Effector memory CD4-positive, alpha-beta T cell (primary cell): Measurements from ENCODE around the gene TUBA8.
"Not testable (repeated sequence)": the region's sequence is repeated elsewhere in the genome, so short reads cannot be mapped to it uniquely, and the experiment has no call there.

ENCODE experiments used
- DNase-seq, 3 donors: peaks; one replicate each; pipeline ENCODE4 v3.0.0-alpha.2; 2020
- H3K27ac ChIP-seq: 2 replicates; pipeline ENCODE4 v1.7.0; 2013; ENCODE audit warnings: mild to moderate bottlenecking, low read length, moderate library complexity; ENCODE audit not compliant: insufficient read depth, poor library complexity, severe bottlenecking
- H3K27me3 ChIP-seq: replicated peaks from 2 replicates; pipeline ENCODE4 v1.7.0; 2013; ENCODE audit warnings: mild to moderate bottlenecking, low read length; ENCODE audit not compliant: insufficient read depth, control insufficient read depth, poor library complexity, severe bottlenecking
- H3K36me3 ChIP-seq: 2 replicates; pipeline ENCODE4 v1.7.0; 2013; ENCODE audit warnings: mild to moderate bottlenecking, low read length, moderate library complexity; ENCODE audit not compliant: control insufficient read depth, insufficient read depth
- H3K4me1 ChIP-seq: 2 replicates; pipeline ENCODE4 v1.7.0; 2013; ENCODE audit warnings: low read length, mild to moderate bottlenecking; ENCODE audit not compliant: control insufficient read depth, insufficient read depth, poor library complexity, severe bottlenecking
- H3K4me3 ChIP-seq: 2 replicates; pipeline ENCODE4 v1.7.0; 2013; ENCODE audit warnings: low read length, low read depth, mild to moderate bottlenecking; ENCODE audit not compliant: insufficient read depth, poor library complexity, severe bottlenecking
- H3K9me3 ChIP-seq: 2 replicates; pipeline ENCODE4 v1.7.0; 2013; ENCODE audit warnings: mild to moderate bottlenecking, low read length, moderate library complexity; ENCODE audit not compliant: control insufficient read depth

Gene TUBA8

DNA sequence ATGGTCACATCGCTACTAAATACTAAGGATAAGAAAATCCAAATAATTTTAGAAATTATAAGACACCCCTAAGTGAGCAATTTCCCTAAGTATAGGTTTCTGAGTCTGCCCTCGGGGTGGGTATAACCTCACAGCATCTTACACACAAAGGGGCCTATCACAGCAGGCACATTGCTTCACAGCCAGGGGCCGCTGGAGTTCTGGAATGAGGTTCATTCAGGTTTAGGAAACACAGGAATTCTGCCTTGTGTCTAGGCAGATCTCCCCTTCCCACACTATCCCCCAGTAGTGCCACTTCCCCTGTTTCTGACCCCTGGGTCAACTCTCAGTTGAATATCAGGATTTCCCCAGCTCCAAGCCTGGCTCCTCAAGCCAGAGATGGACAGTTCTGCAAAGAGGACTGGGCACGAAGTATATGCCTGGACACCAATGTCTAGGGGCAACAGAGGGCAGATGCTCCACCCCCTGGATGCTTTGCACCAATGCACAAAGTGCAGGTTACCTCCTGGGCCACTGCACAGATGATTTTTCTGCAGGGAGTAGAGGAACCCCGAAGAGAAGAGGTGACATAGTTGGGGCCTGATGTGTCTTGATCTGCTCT lies 11.4 kb downstream of the TUBA8 start:
- DNase-seq, result no peak
- Histone ChIP-seq H3K4me3 (no peak overlapping the region), H3K36me3 (no peaks in the 10 kb centered on the region), H3K27ac (no peak overlapping the region), H3K9me3 (no peaks in the 10 kb centered on the region), H3K4me1 (no peaks in the 10 kb centered on the region), H3K27me3 (no peaks in the 10 kb centered on the region)

DNA sequence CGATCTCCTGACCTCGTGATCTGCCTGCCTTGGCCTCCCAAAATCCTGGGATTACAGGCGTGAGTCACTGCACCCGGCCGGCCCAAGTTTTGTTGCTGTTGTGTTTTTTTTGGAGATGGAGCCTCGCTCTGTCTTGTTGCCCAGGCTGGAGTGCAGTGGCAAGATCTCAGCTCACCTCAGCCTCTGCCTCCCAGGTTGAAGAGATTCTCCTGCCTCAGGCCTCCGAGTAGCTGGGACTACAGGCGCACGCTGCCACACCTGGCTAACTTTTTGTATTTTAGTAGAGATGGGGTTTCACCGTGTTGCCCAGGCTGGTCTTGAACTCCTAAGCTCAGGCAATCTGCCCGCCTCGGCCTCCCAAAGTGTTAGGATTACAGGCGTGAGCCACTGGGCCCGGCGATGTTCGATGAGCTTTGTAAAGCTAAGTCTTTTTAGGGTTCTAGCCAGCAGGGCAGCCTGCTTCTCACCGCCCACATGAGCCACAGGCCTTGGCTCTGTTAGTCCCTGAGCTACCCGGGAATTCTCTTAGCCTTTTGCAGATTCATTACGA lies 12.9 kb downstream of the TUBA8 start:
- H3K4me3 ChIP-seq, H3K27me3 ChIP-seq, H3K9me3 ChIP-seq, H3K36me3 ChIP-seq, DNase-seq, H3K4me1 ChIP-seq, H3K27ac ChIP-seq: not testable (repeated sequence)

DNA sequence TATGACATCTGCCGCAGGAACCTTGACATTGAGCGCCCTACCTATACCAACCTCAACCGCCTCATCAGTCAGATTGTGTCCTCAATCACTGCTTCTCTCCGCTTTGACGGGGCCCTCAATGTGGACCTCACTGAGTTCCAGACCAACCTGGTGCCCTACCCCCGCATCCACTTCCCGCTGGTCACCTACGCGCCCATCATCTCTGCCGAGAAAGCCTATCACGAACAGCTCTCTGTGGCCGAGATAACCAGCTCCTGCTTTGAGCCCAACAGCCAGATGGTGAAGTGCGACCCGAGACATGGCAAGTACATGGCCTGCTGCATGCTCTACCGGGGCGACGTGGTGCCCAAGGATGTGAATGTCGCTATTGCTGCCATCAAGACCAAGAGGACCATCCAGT lies 16.0 kb downstream of the TUBA8 start:
- no peak overlapping the region for H3K27ac ChIP-seq
- H3K4me1 ChIP-seq, result no peaks in the 10 kb centered on the region
- no peaks in the 10 kb centered on the region for H3K27me3 ChIP-seq
- no peak for DNase-seq
- H3K9me3 ChIP-seq, result no peaks in the 10 kb centered on the region
- no peak overlapping the region for H3K4me3 ChIP-seq
- no peaks in the 10 kb centered on the region for H3K36me3 ChIP-seq

DNA sequence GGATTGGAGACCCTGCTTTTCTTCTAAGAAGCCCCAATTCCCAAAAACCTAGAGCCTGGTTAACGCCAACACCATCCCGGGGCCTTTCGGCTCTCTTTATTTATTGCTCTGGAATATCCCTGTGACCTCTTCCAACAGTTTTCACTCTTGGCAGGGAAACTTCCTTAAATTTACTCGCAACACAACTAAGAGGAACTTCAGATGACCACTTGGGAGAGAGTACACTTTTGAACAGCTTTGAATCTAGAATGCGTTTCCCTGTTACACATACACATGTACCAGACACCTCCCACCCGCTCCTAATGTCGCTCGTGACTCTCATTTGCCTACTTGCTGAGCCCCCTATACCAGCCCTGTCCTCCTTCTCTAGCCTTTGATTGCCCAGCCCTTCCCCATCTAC lies 19.4 kb downstream of the TUBA8 start:
- no peaks in the 10 kb centered on the region for H3K36me3 ChIP-seq
- no peak for DNase-seq
- no peaks in the 10 kb centered on the region for H3K9me3 ChIP-seq
- H3K4me1 ChIP-seq, result no peaks in the 10 kb centered on the region
- no peaks in the 10 kb centered on the region for H3K27me3 ChIP-seq
- no peak overlapping the region for H3K27ac ChIP-seq
- no peak overlapping the region for H3K4me3 ChIP-seq

DNA sequence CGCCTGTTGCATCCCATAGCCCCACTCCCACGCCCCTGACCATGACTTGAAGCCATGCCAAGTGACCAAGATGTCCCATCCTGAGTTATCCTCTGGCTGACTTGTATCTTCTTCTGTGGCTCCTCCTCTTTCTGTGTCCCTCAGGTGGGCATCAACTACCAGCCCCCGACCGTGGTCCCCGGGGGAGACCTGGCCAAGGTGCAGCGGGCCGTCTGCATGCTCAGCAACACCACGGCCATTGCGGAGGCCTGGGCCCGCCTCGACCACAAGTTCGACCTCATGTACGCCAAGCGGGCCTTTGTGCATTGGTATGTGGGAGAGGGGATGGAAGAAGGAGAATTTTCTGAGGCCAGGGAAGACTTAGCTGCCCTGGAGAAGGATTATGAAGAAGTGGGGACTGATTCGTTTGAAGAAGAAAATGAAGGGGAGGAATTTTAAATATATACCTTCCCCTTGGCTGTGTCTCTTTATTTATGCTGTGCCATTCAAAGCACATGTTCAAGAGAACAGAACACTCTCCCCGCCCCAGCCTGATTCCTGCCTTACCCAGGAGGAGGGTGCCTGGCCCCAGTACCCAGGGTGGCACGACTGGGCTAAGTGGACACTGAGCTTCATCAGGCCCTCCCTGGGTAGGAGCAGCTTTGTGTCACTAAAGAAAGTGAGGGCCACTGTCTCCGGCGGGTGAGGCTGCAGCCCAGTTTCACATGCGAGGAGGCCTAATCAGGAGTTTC lies 20.3 kb downstream of the TUBA8 start:
- no peaks in the 10 kb centered on the region for H3K27me3 ChIP-seq
- no peaks in the 10 kb centered on the region for H3K9me3 ChIP-seq
- no peaks in the 10 kb centered on the region for H3K36me3 ChIP-seq
- H3K4me1 ChIP-seq, result no peaks in the 10 kb centered on the region
- no peak for DNase-seq
- H3K27ac ChIP-seq, result no peak overlapping the region
- no peak overlapping the region for H3K4me3 ChIP-seq

- Histone ChIP-seq H3K27ac (no peak overlapping the region), H3K27me3 (no peaks in the 10 kb centered on the region), H3K9me3 (no peaks in the 10 kb centered on the region), H3K4me3 (no peak overlapping the region), H3K4me1 (no peaks in the 10 kb centered on the region), H3K36me3 (no peaks in the 10 kb centered on the region)
- no peak for DNase-seq
These were observed 22.8 kb downstream of the TUBA8 start for GRCh38 chr22:18133452-18133851.

DNA sequence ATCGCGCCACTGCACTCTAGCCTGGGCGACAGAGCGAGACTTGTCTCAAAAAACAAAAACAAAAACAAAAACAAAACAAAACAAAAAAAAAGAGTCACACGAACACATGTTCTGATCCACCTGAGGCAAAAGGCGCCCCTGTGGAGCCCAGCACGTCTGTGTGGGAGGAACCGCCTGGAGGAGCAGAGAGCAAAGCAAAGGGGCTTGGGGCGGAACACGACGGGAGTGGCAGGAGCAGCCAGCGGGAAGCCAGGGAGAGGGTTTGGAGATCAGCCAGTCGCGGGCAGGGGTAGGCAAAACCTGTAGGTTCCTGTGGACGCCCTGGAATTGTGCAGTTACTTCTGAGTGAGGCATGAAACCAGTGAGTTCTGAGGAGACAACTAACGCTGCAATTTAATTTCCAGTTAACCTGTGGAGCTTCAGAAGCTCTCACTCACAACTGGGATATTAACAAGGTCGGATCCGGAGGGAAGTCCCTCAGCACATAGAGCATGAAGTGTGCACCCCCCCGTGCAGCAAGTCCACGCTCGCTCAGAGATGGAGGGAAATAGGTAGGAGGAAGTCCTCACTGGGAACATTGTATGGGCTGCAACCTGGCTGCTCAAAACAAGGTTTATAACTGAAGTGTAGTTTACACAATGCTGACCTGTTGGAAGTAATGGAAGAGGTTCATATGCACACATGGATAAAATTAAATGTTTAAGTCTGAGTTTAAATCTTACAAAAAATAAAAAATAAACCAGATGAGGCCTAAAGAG lies 26.1 kb downstream of the TUBA8 start:
- no peak for DNase-seq
- Histone ChIP-seq H3K36me3 (no peaks in the 10 kb centered on the region), H3K27me3 (no peaks in the 10 kb centered on the region), H3K4me3 (no peak overlapping the region), H3K4me1 (no peaks in the 10 kb centered on the region), H3K27ac (no peak overlapping the region), H3K9me3 (no peaks in the 10 kb centered on the region)

DNA sequence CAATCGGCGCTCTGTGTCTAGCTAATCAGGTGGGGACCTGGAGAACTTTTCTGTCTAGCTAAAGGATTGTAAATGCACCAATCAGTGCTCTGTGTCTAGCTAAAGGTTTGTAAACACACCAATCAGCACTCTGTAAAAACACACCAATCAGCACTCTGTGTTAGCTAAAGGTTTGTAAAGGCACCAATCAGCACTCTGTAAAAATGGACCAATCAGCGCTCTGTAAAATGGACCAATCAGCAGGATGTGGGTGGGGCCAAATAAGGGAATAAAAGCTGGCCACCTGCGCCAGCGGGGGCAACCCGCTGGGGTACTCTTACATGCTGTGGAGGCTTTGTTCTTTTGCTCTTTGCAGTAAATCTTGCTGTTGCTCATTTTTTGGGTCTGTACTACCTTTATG lies 30.4 kb downstream of the TUBA8 start:
- H3K4me3 ChIP-seq, H3K9me3 ChIP-seq, H3K27ac ChIP-seq, DNase-seq, H3K36me3 ChIP-seq, H3K27me3 ChIP-seq, H3K4me1 ChIP-seq: not testable (repeated sequence)

DNA sequence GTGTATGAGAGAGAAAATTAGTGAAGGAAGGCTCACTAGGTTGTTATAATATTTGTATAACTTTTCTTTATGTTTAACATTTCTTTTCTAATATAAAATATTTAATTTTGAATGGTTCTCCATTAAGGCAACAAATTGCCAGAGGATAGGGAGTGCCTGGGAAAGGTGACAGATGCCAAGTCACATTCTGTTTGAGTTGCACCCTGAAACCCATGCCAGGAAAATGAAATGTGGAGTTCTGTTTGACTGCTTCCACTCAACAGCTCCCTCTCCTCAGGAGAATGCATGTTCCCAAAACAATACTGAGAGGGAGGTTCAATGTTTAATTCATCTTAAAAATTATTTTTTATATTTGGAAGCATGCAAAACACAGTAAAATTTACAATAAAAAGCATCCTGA lies 33.5 kb downstream of the TUBA8 start:
- Histone ChIP-seq H3K9me3 (no peaks in the 10 kb centered on the region), H3K4me1 (no peaks in the 10 kb centered on the region), H3K27ac (no peak overlapping the region), H3K27me3 (no peaks in the 10 kb centered on the region), H3K36me3 (no peaks in the 10 kb centered on the region), H3K4me3 (no peak overlapping the region)
- no peak for DNase-seq
